Sigmoid colon (tissue), 7 donors: ENCODE measurements around the gene ALKBH7. TPM values are rescaled to one million over a fixed set of nuclear protein-coding genes. Genes with fewer than 3 reads are reported as not detected.

Source experiments
- DNase-seq: peaks from one replicate; pipeline ENCODE4 v3.0.0-alpha.2; 2019
- H3K27ac ChIP-seq, 4 donors: fragments of 200-600 bp; sonication (generic); one replicate each; pipeline ENCODE4 v1.5.1; 2016 to 2019; ENCODE audit warnings: mild to moderate bottlenecking in 1 of 4
- H3K27me3 ChIP-seq, 3 donors: fragments of 200-600 bp; sonication (generic); one replicate each; pipeline ENCODE4 v1.5.1; 2019; ENCODE audit warnings: mild to moderate bottlenecking in 1 of 3
- H3K36me3 ChIP-seq, 4 donors: fragments of 200-600 bp; sonication (generic); one replicate each; pipeline ENCODE4 v1.5.1; 2016 to 2019
- H3K4me1 ChIP-seq, 4 donors: fragments of 200-600 bp; sonication (generic); one replicate each; pipeline ENCODE4 v1.5.1; 2017 to 2019
- H3K4me3 ChIP-seq, 4 donors: fragments of 200-600 bp; sonication (generic); one replicate each; pipeline ENCODE4 v1.5.1; 2017 to 2019; ENCODE audit warnings: mild to moderate bottlenecking in 2 of 4, moderate library complexity in 1 of 4
- H3K9me3 ChIP-seq, 4 donors: fragments of 200-600 bp in 3 of 4; sonication (generic) in 3 of 4; one replicate each; pipeline versions ENCODE4 v1.5.1 to v1.6.1; 2013 to 2019
- EP300 ChIP-seq, 4 donors: sonication (generic); formaldehyde crosslinking; IDR thresholded peaks; one replicate each; pipeline ENCODE4 v1.6.1; 2017; ENCODE audit warnings: antibody characterized with exemption in 4 of 4
- POLR2A ChIP-seq, 2 donors: fragments of 450-650 bp; IDR thresholded peaks; one replicate each; pipeline ENCODE4 v1.6.1; 2016; ENCODE audit warnings: antibody characterized with exemption in 2 of 2, mild to moderate bottlenecking in 2 of 2, moderate library complexity in 2 of 2
- POLR2AphosphoS5 ChIP-seq, 4 donors: sonication (generic); formaldehyde crosslinking; IDR thresholded peaks; one replicate each; pipeline ENCODE4 v1.6.1; 2017; ENCODE audit warnings: antibody characterized with exemption in 4 of 4
- WGBS, 2 donors: extraction: QIAGEN DNeasy Blood & Tissue Kit; methylation state at CpG; one replicate each; pipeline ENCODE4 v1.1.7; 2013; 5-methylcytosine and 5-hydroxymethylcytosine counted together
- intact Hi-C: fragments of 100-400 bp; cut with DNase I; formaldehyde crosslinking; loops from one replicate; pipeline ENCODE4 v1.15.1; 2023
- polyA plus RNA-seq, 3 donors: library from polyadenylated mRNA; stranded (reverse); fragments of 200-250 nt; gene quantifications; one replicate each; pipeline ENCODE4 v1.2.3, GENCODE V29; 2013
- total RNA-seq, 4 donors: library from RNA; depleted of rRNA; stranded (reverse); fragments of >200 nt; gene quantifications; one replicate each; pipeline ENCODE4 v1.1.0, GENCODE V29; 2016
- TF ChIP-seq, protein P1 (sequence below), 4 experiments: fragments of 450-650 bp in 3 of 4; fragments of 200-600 bp in 1 of 4; IDR thresholded peaks; one replicate each; pipeline ENCODE4 v1.5.1; 2016 to 2019; ENCODE audit warnings: antibody characterized with exemption in 4 of 4, mild to moderate bottlenecking in 3 of 4, moderate library complexity in 2 of 4
- donor health status: healthy with polysubstance abuse.
- donor health status: Bipolar disorder and iron deficiency.
- donor health status: healthy.

ALKBH7 gene
- total and polyA plus RNA-seq, 7 donors = 65.8 to 183 (median 82.8) TPM

DNA sequence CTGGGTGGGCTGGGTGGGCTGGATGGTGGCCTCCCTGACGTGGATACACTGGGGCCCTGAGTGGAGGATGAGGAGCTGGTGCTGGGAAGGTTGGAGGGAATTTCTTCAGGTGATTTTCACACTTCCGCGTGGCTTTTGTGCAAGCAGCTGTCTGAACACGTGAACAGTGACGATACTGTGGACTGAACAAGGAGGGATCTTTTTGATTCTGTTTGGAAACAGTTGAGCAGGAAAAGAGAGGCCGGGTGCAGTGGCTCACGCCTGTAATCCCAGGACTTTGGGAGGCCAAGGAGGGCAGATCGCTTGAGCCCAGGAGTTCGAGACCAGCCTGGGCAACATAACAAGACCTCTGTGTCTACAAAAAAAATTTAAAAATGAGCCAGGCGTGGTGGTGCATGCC lies 29.5 kb downstream of the ALKBH7 start:
- Histone ChIP-seq H3K27ac (no peak overlapping the region), H3K4me1 (no peaks in the 10 kb centered on the region), H3K9me3 (no peaks in the 10 kb centered on the region), H3K27me3 (no peaks in the 10 kb centered on the region), H3K36me3 (no peaks in the 10 kb centered on the region), H3K4me3 (no peak overlapping the region)
- intact Hi-C loops = no loop called here
- no peak for TF ChIP-seq EP300 (IDR thresholded peaks at IDR 0.05)
- no peak for TF ChIP-seq POLR2A (IDR thresholded peaks at IDR 0.05)
- TF ChIP-seq, protein P1, sequence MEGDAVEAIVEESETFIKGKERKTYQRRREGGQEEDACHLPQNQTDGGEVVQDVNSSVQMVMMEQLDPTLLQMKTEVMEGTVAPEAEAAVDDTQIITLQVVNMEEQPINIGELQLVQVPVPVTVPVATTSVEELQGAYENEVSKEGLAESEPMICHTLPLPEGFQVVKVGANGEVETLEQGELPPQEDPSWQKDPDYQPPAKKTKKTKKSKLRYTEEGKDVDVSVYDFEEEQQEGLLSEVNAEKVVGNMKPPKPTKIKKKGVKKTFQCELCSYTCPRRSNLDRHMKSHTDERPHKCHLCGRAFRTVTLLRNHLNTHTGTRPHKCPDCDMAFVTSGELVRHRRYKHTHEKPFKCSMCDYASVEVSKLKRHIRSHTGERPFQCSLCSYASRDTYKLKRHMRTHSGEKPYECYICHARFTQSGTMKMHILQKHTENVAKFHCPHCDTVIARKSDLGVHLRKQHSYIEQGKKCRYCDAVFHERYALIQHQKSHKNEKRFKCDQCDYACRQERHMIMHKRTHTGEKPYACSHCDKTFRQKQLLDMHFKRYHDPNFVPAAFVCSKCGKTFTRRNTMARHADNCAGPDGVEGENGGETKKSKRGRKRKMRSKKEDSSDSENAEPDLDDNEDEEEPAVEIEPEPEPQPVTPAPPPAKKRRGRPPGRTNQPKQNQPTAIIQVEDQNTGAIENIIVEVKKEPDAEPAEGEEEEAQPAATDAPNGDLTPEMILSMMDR (IDR thresholded peaks at IDR 0.05) = no peak
- TF ChIP-seq POLR2AphosphoS5 (IDR thresholded peaks at IDR 0.05) = no peak
- 38 to 81% methylated on average over 10 of the region's 10 CpGs for WGBS, 2 donors
- DNase-seq = no peak

DNA sequence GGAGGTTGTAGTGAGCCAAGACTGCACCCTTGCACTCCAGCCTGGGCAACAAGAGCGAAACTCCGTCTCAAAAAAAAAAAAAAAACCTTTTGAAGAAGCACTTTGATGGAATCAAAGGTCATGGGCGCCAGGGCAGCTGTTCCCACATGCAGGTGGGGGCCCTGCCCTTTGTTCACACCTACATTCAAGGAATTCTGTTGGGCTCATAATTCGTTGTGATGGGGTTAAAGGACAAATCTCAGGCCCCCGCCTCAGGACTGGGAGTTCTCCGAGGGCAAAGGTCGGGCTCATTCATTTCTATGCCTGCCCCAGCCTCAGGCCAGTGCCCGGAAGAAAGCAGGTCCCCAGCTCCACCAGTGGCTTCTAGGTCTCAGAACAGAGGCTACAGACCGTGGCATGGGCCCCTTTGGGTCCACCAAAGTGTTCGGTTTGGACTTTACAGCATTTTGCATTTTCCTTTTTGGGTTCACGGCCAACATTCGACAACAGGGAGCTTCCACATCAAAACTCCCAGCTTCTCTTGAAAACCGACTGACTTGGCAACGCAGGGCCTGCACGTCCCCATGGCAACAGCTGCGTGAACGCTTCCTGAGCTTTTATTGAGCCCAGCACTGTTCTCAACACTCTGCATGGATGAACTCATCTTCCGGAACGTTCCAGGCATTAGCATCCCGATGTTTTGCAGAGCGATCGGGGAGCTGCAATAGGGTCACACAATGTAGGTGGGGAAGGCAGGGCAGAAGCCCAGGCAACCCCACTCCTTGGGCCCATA lies 30.4 kb downstream of the ALKBH7 start:
- no peaks in the 10 kb centered on the region for H3K9me3 ChIP-seq
- no peak overlapping the region for H3K4me3 ChIP-seq
- WGBS, 2 donors = 10 to 49% methylated on average over 22 of the region's 22 CpGs
- intact Hi-C loops = no loop called here
- H3K27ac ChIP-seq = no peak overlapping the region
- TF ChIP-seq POLR2A (IDR thresholded peaks at IDR 0.05) (no peak), POLR2AphosphoS5 (IDR thresholded peaks at IDR 0.05) (no peak), EP300 (IDR thresholded peaks at IDR 0.05) (no peak)
- TF ChIP-seq, protein P1 (IDR thresholded peaks at IDR 0.05) = no peak
- peak; percentile 63 for DNase-seq
- H3K36me3 ChIP-seq = no peaks in the 10 kb centered on the region
- H3K4me1 ChIP-seq = no peaks in the 10 kb centered on the region
- no peaks in the 10 kb centered on the region for H3K27me3 ChIP-seq

DNA sequence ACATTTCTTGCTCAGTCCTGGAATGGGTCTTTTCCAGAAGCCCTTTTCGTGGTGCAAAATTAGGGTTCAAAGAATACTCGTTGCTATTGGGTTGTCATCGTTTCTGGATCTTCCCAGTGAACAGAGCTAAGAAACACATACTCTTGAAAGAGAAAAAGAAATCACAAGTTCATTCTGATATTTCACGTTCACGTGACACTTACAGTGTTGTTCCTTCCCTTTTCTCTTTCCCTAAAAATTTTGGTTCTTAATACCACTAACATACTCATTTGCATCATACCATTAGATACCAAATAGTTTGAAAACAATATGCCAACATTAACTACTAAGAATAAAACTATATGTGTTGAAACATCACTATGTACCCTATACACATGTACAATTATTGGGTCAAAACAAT lies 33.8 kb downstream of the ALKBH7 start:
- Histone ChIP-seq H3K27me3 (no peaks in the 10 kb centered on the region), H3K9me3 (no peaks in the 10 kb centered on the region), H3K4me1 (no peaks in the 10 kb centered on the region), H3K4me3 (no peak overlapping the region), H3K36me3 (no peaks in the 10 kb centered on the region), H3K27ac (no peak overlapping the region)
- no peak for TF ChIP-seq EP300 (IDR thresholded peaks at IDR 0.05)
- TF ChIP-seq POLR2A (IDR thresholded peaks at IDR 0.05) = no peak
- TF ChIP-seq POLR2AphosphoS5 (IDR thresholded peaks at IDR 0.05) = no peak
- TF ChIP-seq, protein P1 (IDR thresholded peaks at IDR 0.05) = no peak
- 90% methylated on average over 5 of the region's 5 CpGs for WGBS, 2 donors
- intact Hi-C loops = no loop called here
- no peak for DNase-seq

DNA sequence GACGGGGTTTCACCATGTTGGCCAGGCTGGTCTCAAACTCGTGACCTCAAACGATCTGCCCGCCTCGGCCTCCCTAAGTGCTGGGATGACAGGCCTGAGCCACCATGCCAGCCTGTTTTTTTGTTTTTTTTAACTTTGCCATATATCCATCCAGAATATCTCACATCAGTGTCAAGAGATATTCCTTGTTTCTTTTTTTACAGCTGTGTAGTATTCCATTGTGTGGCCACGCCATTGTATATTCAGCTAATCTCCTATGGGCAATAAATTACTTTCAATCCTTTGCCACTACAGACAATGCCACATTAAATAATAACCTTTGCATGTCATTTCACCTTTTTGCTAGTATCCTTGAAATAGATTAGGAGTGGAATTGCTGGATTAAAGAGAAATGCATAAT lies 36.8 kb downstream of the ALKBH7 start:
- Histone ChIP-seq H3K4me3 (no peak overlapping the region), H3K27me3 (no peaks in the 10 kb centered on the region), H3K9me3 (no peaks in the 10 kb centered on the region), H3K4me1 (peaks cover 0 to 13% (median 6%) of the 10 kb centered on the region in 4 donors), H3K36me3 (peaks cover 0 to 5% (median 5%) of the 10 kb centered on the region in 4 donors), H3K27ac (no peak overlapping the region)
- intact Hi-C loops = no loop called here
- TF ChIP-seq EP300 (IDR thresholded peaks at IDR 0.05) (no peak), POLR2A (IDR thresholded peaks at IDR 0.05) (no peak), POLR2AphosphoS5 (IDR thresholded peaks at IDR 0.05) (no peak)
- TF ChIP-seq, protein P1 (IDR thresholded peaks at IDR 0.05) = no peak
- 87 to 88% methylated on average over 6 of the region's 6 CpGs for WGBS, 2 donors
- no peak for DNase-seq
